Endothelial cell of umbilical vein (primary cell): ENCODE data around the gene RASA2. TPM values are rescaled to one million over a fixed set of nuclear protein-coding genes. Genes with fewer than 3 reads are reported as not detected.

Experiments used
- BruUV-seq: library from RNA; stranded (reverse); fragments of 400-500 nt; replicated peaks from 2 replicates; lab custom pipeline; 2021; lab: Mats Ljungman, UMichigan
- CTCF ChIA-PET: fragments of 300-600, 350-600 bp; sonication (Branson Sonifier 250); formaldehyde crosslinking; loops from one replicate; lab custom pipeline; 2021; ENCODE audit warnings: antibody characterized with exemption, inconsistent platforms; lab: Charles Lee
- POLR2A ChIA-PET: fragments of 300-600, 350-600 bp; sonication (Branson Sonifier 250); formaldehyde crosslinking; loops from one replicate; lab custom pipeline; 2021; ENCODE audit warnings: antibody characterized with exemption, inconsistent platforms; lab: Charles Lee
- DNase-seq: peaks from one replicate; pipeline ENCODE4 v3.0.0-alpha.2; 2011; ENCODE audit warnings: low read depth, low spot score
- FAIRE-seq: peaks from 2 replicates; lab custom pipeline; 2011; peaks lifted over from hg19 to GRCh38; lab: Jason Lieb, UNC
- H2AFZ ChIP-seq: 2 replicates; pipeline ENCODE4 v1.6.0; 2012; ENCODE audit warnings: low read depth, low read length, control low read depth, inconsistent platforms
- H3K27ac ChIP-seq: 2 replicates; pipeline ENCODE4 v1.5.1; 2011; ENCODE audit warnings: low read depth, mild to moderate bottlenecking, control low read depth, low read length, moderate library complexity; ENCODE audit not compliant: insufficient read depth
- H3K27me3 ChIP-seq, 2 experiments: 2 replicates each; pipeline versions ENCODE4 v1.6.0 to v1.6.1; 2011; ENCODE audit warnings: low read length in 2 of 2, mixed read lengths in 1 of 2; ENCODE audit not compliant: control insufficient read depth in 2 of 2, insufficient read depth in 2 of 2
- H3K36me3 ChIP-seq, 2 experiments: 2 replicates in 1 of 2; 3 replicates in 1 of 2; pipeline ENCODE4 v1.5.1; 2011; ENCODE audit warnings: low read length in 2 of 2, mild to moderate bottlenecking in 1 of 2, moderate library complexity in 1 of 2; ENCODE audit not compliant: control insufficient read depth in 2 of 2, insufficient read depth in 2 of 2; ENCODE audit errors: extremely low read depth in 1 of 2
- H3K4me1 ChIP-seq: 3 replicates; pipeline ENCODE4 v1.5.1; 2011; ENCODE audit warnings: mild to moderate bottlenecking, low read length; ENCODE audit not compliant: control insufficient read depth, insufficient read depth; ENCODE audit errors: extremely low read depth
- H3K4me2 ChIP-seq: 2 replicates; pipeline ENCODE4 v1.6.1; 2011; ENCODE audit warnings: low read length, control low read depth, mixed read lengths; ENCODE audit not compliant: insufficient read depth
- H3K4me3 ChIP-seq, 3 experiments: fragments of 200-600 bp in 1 of 3; sonication (generic), shearing (Covaris generic) in 1 of 3; replicated peaks in 1 of 3; 2 replicates each; pipeline ENCODE4 v1.5.1; 2011 to 2016; ENCODE audit warnings: control low read depth in 3 of 3, low read length in 3 of 3, mild to moderate bottlenecking in 2 of 3, inconsistent platforms in 1 of 3, low read depth in 1 of 3, moderate library complexity in 1 of 3; ENCODE audit not compliant: insufficient read depth in 1 of 3
- H3K79me2 ChIP-seq: 2 replicates; pipeline ENCODE4 v1.6.0; 2012; ENCODE audit warnings: low read length, inconsistent platforms; ENCODE audit not compliant: control insufficient read depth, insufficient read depth
- H3K9ac ChIP-seq: replicated peaks from 2 replicates; pipeline ENCODE3; 2011; ENCODE audit warnings: low read length, control low read depth; ENCODE audit not compliant: insufficient read depth; ENCODE audit errors: extremely low read depth
- H3K9me1 ChIP-seq: replicated peaks from 3 replicates; pipeline ENCODE4 v1.6.0; 2011; ENCODE audit warnings: mild to moderate bottlenecking, low read length; ENCODE audit not compliant: control insufficient read depth, insufficient read depth; ENCODE audit errors: extremely low read depth
- H3K9me3 ChIP-seq: replicated peaks from 2 replicates; pipeline ENCODE4 v1.5.1; 2012; ENCODE audit warnings: low read length, inconsistent platforms; ENCODE audit not compliant: control insufficient read depth, insufficient read depth
- H4K20me1 ChIP-seq: replicated peaks from 2 replicates; pipeline ENCODE3; 2011; ENCODE audit warnings: mild to moderate bottlenecking, low read length; ENCODE audit not compliant: control insufficient read depth, insufficient read depth; ENCODE audit errors: extremely low read depth
- CTCF ChIP-seq, 2 donors: IDR thresholded peaks; 1 replicate in 1 of 2; 2 replicates in 1 of 2; pipeline ENCODE4 v1.5.1; 2011; ENCODE audit warnings: low read length in 2 of 2, mild to moderate bottlenecking in 2 of 2, moderate library complexity in 2 of 2, control low read depth in 1 of 2, inconsistent platforms in 1 of 2, low read depth in 1 of 2; ENCODE audit not compliant: insufficient read depth in 1 of 2; ENCODE audit errors: extremely low read depth in 1 of 2
- EZH2 ChIP-seq: IDR thresholded peaks from 2 replicates; pipeline ENCODE4 v1.6.1; 2012; ENCODE audit warnings: borderline replicate concordance, low read depth, mild to moderate bottlenecking, moderate library complexity, low read length, inconsistent platforms; ENCODE audit not compliant: severe bottlenecking
- FOS ChIP-seq: IDR thresholded peaks from 2 replicates; pipeline ENCODE4 v1.6.1; 2011; ENCODE audit warnings: mild to moderate bottlenecking, low read length, moderate library complexity, borderline replicate concordance; ENCODE audit not compliant: insufficient read depth
- GATA2 ChIP-seq: IDR thresholded peaks from 2 replicates; pipeline ENCODE4 v1.7.0; 2011; ENCODE audit warnings: low read depth, mild to moderate bottlenecking, moderate library complexity, mixed read lengths, low read length; ENCODE audit not compliant: insufficient read length, insufficient read depth
- JUN ChIP-seq: IDR thresholded peaks from 2 replicates; pipeline ENCODE4 v1.6.1; 2011; ENCODE audit warnings: borderline replicate concordance, low read depth; ENCODE audit not compliant: insufficient read length, insufficient read depth
- MAX ChIP-seq: IDR thresholded peaks from 2 replicates; pipeline ENCODE4 v1.6.1; 2011; ENCODE audit not compliant: insufficient read depth, insufficient read length
- MYC ChIP-seq: IDR thresholded peaks from one replicate; pipeline ENCODE4 v1.6.1; 2011; ENCODE audit warnings: mild to moderate bottlenecking, low read depth, low read length
- POLR2A ChIP-seq: IDR thresholded peaks from 2 replicates; pipeline ENCODE4 v1.6.1; 2012; ENCODE audit warnings: low read depth, mild to moderate bottlenecking, control low read depth, low read length
- POLR2AphosphoS5 ChIP-seq: IDR thresholded peaks from 2 replicates; pipeline ENCODE4 v1.6.1; 2012; ENCODE audit warnings: low read depth, mild to moderate bottlenecking, control low read depth, low read length, moderate library complexity; ENCODE audit not compliant: insufficient read depth
- dilution Hi-C: fragments of 300-500 bp; cut with MboI; formaldehyde crosslinking; loops from one replicate; pipeline ENCODE4 v1.15.0; 2019; ENCODE audit warnings: low sequenced_read_pairs; ENCODE audit not compliant: extremely low pct_ligation_motif_present
- intact Hi-C: fragments of 100-400 bp; cut with micrococcal nuclease; formaldehyde crosslinking; loops from one replicate; pipeline ENCODE4 v1.10.0; 2022
- polyA plus RNA-seq, 4 experiments: library from polyadenylated mRNA; depleted of rRNA in 3 of 4; stranded (reverse) in 3 of 4; unstranded in 1 of 4; fragments of >200 nt; gene quantifications; 2 replicates each; pipeline versions ENCODE4 v1.2.1 to v1.2.3, GENCODE V29; 2011 to 2012; ENCODE audit warnings: missing spikeins in 1 of 4
- total RNA-seq: library from RNA; stranded (reverse); gene quantifications from 2 replicates; pipeline ENCODE4 v1.2.3, GENCODE V29; 2021

Gene RASA2
- total and polyA plus RNA-seq, 2 donors (not counting 3 experiments of a cell fraction or from before 2014, with no cell fraction given): 3.1 to 20.2 TPM

- H3K27ac ChIP-seq: no peak overlapping the region
- no peaks in the 10 kb centered on the region for H3K9me3 ChIP-seq
- H4K20me1 ChIP-seq: no peaks in the 10 kb centered on the region
- dilution Hi-C loops (no loop called here), intact Hi-C loops (no loop called here)
- H3K79me2 ChIP-seq: no peaks in the 10 kb centered on the region
- H3K9me1 ChIP-seq: no peaks in the 10 kb centered on the region
- TF ChIP-seq POLR2AphosphoS5 (no peak), CTCF (IDR thresholded peaks at IDR 0.05; ENCODE audit: extremely low read depth in 1 of 2, insufficient read depth in 1 of 2, low read depth in 1 of 2, low read length in 2 of 2) (no peak), MYC (no peak), JUN (no peak), GATA2 (no peak), POLR2A (no peak), MAX (no peak), FOS (no peak), EZH2 (no peak)
- ChIA-PET POLR2A (no interaction called here), CTCF (interaction anchor here (1.3 kb wide), 1 partner anchor 8 kb away, joined by 4 read pairs; no protein-coding TSS in a partner anchor)
- no peaks in the 10 kb centered on the region for H3K36me3 ChIP-seq
- DNase-seq (no peak), FAIRE-seq (no peak)
- H3K4me1 ChIP-seq: no peaks in the 10 kb centered on the region
- H3K4me2 ChIP-seq: no peak overlapping the region
- no peak overlapping the region for H3K9ac ChIP-seq
- no peak overlapping the region for H3K4me3 ChIP-seq
- H2AFZ ChIP-seq: no peak overlapping the region
- BruUV-seq: no TSS peak
- H3K27me3 ChIP-seq: peaks cover 37 to 50% of the 10 kb centered on the region in 2 experiments
Observed at GRCh38 chr3:141661229-141662196, 174.7 kb downstream of the RASA2 start.
